HG03460 (cell line): ENCODE data around the gene JAKMIP1.

ENCODE experiments used
- ATAC-seq: cut with Tn5 transposase; IDR thresholded peaks from one replicate; pipeline ENCODE4 v1.9.1; 2021; ENCODE audit not compliant: unreplicated experiment

JAKMIP1 gene

GRCh38 chr4:6204871-6205566 is 4.7 kb upstream of the JAKMIP1 start:
- no peak for ATAC-seq

- no peak for ATAC-seq
Measured at GRCh38 chr4:6204098-6204497, 3.7 kb upstream of the JAKMIP1 start.

GRCh38 chr4:6201580-6202091 is 1.3 kb upstream of the JAKMIP1 start:
- ATAC-seq: no peak

GRCh38 chr4:6200922-6201362 is 593 bp upstream of the JAKMIP1 start:
- no peak for ATAC-seq

GRCh38 chr4:6199422-6199921 is 877 bp downstream of the JAKMIP1 start:
- no peak for ATAC-seq

GRCh38 chr4:6198768-6199421 is 1.5 kb downstream of the JAKMIP1 start:
- ATAC-seq: no peak

- no peak for ATAC-seq
Measured at GRCh38 chr4:6198278-6198677, 2.1 kb downstream of the JAKMIP1 start.

- no peak for ATAC-seq
Measured at GRCh38 chr4:6197433-6198174, 2.7 kb downstream of the JAKMIP1 start.

DNA sequence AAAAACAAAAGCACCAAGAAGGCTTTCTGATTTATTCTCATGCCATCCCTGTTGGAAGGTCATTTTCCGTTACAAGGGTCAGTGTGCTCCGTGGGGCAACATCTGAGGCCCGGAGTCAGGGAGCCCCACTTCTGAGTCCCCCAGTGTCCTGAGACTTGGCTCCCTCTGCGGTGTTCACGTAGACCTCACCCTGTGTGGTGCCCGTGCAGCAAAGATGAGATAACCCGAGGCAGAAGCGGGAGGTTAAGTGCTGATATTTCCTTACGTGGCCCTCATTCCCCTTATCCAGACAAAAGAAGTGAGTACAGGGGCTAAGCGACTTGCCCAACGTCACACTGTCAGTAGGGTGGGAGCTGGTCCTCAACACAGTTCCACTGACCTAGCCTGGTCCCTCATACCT is 3.5 kb downstream of the JAKMIP1 start:
- ATAC-seq: no peak

- no peak for ATAC-seq
Measured at GRCh38 chr4:6196324-6196723, 4.0 kb downstream of the JAKMIP1 start.

DNA sequence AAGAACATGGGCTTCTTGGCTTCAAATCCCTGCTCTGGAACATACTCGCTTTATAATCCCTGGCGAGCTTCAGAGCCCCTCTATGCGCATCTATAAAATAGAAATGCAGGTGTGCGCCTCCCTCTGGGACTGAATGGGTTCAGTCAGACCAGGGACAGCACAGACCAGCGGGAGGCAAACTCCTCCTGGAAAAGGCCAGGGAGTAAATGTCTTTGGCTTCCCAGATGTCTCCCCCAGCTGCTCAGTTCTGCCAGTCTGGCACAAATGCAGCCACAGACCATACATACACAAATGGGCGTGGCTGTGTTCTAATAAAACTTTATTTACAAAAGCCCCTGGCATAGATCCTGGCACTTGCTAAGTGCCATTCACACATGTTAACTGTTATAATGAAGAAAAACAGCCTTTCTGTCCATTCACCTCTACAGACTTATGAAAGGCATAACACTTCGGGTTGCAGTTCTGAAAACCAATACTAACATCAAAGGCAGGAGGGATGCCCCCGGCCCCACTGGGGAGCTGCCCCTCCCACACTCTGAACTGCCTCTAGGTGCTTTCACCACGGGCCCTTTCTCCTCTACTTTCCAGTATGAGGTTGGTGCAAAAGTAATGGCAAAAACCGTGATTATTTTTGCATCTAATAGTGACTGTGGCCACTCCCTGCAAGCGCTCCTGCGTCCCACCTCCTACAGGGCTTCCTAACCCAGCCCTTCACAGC is 4.6 kb downstream of the JAKMIP1 start:
- ATAC-seq: no peak

DNA sequence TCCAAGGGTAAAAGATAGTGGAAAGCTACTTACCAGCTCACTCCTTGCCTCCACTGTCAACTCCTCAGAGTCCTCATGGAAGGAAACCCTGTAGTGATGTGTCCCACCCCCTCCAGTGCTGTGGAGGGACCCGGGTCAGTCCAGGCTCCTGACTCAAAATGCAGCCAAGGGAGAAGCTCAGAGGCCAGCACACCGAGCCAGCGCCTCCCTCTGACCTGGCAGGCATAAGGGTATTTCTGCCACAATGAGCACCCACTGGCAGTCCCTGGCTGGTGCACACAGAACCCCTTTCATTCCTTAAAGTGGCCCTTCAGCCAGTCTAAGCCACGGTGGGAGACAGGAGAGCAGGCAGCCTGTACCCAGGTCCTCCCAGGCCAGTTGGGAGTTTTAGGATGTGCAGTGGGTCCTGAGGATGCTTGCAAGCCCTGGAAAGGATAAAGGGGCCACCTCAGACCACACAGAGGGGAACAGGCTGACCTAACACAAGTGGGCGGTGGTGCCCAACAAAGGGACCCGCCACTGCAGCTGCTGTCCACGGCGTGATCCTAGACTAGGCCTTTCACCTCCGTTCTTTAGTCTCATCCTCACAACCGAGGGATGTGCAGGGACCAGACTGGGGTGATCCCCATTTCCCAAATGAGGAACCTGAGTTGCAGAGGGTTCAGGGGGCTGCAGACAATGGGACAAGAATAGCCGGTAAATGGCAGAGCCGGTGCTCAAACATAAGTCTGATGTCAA is 5.7 kb downstream of the JAKMIP1 start:
- ATAC-seq: no peak

DNA sequence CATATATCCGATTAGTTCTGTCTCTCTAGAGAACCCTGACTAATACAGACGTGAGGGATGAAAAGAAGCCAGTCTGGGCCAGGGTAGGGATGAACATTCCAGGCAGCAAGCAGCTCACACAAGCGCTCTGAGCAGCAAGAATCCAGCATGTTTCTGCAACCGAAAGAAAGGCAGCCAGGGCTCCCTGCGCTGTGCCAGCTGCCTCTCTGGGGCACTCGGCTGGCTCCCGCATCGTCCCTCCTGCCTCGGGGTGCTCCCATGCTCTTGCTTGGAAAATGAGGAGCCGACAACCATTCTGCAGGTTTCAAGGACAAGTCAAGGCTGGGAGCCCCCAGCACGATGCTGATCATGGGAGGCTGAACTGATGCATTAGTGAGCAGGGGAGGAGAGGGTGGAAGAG is 7.0 kb downstream of the JAKMIP1 start:
- ATAC-seq: no peak

DNA sequence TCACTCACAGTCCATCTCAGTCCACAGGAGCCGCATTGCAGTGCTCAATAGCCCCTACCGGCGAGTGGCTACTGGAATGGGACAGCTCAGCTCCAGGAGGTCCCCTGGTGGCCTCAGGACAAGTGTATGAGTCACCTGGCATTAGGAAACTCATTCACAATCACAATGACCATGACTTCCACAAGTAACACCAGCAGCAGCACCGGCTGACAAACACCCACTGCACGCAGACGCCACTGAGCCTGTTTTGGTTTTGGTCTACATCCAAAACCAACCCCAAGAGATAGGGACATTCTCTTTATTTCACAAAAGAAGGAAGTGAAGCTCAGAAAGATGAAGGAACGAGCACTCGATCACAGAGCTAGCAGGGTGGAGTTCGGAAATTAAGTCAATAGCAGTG is 8.1 kb downstream of the JAKMIP1 start:
- no peak for ATAC-seq

GRCh38 chr4:6191448-6192130 is 8.8 kb downstream of the JAKMIP1 start:
- ATAC-seq: no peak

GRCh38 chr4:6190486-6190885 is 9.9 kb downstream of the JAKMIP1 start:
- no peak for ATAC-seq

DNA sequence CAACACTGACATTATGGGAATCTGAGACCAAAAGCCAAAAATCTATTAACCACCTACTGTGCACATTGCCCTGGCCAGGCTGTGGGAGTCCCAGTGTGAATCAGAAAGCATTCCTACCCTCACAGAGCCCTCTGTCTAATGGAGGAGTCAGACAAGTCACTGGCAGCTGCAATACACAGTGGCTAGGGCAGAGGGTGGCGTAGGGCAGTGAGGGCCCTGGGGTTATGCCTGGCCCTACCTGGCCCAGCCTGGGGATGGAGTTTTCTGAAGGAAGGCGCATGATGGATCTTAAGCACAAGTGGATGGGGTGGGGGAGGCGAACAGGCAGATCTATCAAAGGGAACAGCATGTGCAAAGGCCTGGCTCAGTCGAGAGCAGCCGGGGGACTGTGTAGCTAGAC is 10.8 kb downstream of the JAKMIP1 start:
- no peak for ATAC-seq

DNA sequence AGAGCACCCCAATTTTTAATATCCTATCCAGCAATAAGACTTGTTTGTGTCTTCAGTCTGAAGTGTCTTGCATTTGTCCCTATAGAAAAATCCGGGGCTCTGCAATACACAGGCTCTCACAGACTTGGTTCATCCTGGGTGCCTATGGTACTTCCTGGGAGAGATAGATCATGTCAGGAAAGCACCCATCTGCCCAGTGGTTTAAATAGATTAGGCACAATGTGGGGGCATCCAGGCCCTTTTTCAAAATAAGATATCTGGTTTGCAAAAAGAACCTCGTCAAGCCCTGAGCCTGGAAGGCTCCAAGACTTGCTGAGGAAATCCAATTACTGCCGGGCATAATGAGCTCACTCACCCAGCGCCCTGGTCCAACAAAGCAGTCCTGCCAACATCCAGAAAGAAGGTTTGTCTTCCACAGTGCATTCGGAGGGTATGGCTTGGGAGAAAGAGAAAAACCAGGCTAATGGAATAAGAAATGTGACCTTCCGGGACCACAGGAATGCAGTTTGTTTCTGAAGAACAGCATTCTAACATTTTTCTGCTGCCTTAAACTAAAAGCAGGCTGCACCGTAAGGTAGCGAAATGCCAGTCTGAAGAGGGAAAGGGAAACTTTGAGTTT is 11.6 kb downstream of the JAKMIP1 start:
- no peak for ATAC-seq

- no peak for ATAC-seq
Measured at GRCh38 chr4:6184169-6184568, 16.2 kb downstream of the JAKMIP1 start.
